ENCODE measurements around the gene C13orf46. TPM values are rescaled to one million over a fixed set of nuclear protein-coding genes. Genes with fewer than 3 reads are reported as not detected.

The C13orf46 gene
- total RNA-seq, 6 experiments from 2014 or later, result 1.4 to 2.5 (median 2.0) TPM

DNA sequence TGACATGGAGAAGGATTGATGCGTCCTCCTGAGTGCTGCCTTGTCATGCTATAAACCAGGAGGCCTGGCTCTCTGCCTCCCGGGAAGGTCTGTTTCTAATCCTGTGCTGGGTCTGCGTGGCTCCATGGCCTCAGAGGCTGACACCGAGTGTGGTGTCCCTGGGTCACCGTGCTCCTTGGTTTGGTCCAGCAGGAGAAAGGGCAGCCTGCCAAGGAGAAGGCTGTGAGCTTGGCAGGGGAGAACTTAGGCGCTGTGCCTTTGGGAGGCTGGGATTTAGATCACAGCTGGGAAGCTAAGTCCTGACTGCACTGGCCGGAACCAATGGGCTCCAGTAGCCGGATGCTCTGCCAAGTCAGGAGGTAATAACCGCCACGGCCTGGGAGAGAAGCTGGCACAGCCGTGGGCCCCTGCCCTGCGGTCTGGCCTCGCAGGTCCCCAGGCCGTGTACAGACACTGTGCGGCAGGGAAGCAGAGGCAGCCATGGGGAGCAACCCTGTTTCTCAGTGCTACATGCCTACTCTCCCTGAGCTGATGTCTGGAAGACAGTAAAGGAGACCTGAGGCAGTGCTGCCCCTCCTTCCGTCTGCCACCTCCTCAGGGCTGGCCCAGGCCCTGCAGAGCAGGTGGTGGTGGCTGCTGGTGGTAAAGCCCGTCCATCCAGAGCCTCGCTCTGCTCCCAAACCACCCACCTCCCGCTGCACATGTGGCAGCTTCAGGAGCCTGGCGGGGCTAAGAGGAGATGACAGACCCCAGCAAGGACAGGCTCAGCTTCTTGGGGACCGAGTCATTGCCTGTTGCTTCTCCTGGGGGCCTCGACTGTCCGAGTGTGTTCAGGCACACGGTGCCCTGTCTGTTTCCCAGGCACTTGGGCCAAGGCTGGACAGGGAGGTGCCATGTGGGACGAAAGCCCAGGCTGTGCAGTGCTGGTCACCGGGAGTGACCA lies 44.9 kb downstream of the C13orf46 start:
- H3K4me3 Mint-ChIP-seq, result peak overlapping the region; percentile 76
- DNase-seq, result peak; percentile 84
- TF ChIP-seq, protein P1, sequence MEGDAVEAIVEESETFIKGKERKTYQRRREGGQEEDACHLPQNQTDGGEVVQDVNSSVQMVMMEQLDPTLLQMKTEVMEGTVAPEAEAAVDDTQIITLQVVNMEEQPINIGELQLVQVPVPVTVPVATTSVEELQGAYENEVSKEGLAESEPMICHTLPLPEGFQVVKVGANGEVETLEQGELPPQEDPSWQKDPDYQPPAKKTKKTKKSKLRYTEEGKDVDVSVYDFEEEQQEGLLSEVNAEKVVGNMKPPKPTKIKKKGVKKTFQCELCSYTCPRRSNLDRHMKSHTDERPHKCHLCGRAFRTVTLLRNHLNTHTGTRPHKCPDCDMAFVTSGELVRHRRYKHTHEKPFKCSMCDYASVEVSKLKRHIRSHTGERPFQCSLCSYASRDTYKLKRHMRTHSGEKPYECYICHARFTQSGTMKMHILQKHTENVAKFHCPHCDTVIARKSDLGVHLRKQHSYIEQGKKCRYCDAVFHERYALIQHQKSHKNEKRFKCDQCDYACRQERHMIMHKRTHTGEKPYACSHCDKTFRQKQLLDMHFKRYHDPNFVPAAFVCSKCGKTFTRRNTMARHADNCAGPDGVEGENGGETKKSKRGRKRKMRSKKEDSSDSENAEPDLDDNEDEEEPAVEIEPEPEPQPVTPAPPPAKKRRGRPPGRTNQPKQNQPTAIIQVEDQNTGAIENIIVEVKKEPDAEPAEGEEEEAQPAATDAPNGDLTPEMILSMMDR (IDR thresholded peaks at IDR 0.05), result no peak
- peak overlapping the region; percentile 95 for H3K27ac Mint-ChIP-seq
- H3K9me3 Mint-ChIP-seq, result peaks cover 4% of the 10 kb centered on the region; the same call in 1 of the 2 replicates
- peaks cover 38% of the 10 kb centered on the region for H3K36me3 Mint-ChIP-seq (ENCODE audit: low read depth)
- peaks cover 6% of the 10 kb centered on the region for H3K27me3 Mint-ChIP-seq (ENCODE audit: insufficient read depth)
- H3K4me1 Mint-ChIP-seq (ENCODE audit: low read depth), result peaks cover 54% of the 10 kb centered on the region

DNA sequence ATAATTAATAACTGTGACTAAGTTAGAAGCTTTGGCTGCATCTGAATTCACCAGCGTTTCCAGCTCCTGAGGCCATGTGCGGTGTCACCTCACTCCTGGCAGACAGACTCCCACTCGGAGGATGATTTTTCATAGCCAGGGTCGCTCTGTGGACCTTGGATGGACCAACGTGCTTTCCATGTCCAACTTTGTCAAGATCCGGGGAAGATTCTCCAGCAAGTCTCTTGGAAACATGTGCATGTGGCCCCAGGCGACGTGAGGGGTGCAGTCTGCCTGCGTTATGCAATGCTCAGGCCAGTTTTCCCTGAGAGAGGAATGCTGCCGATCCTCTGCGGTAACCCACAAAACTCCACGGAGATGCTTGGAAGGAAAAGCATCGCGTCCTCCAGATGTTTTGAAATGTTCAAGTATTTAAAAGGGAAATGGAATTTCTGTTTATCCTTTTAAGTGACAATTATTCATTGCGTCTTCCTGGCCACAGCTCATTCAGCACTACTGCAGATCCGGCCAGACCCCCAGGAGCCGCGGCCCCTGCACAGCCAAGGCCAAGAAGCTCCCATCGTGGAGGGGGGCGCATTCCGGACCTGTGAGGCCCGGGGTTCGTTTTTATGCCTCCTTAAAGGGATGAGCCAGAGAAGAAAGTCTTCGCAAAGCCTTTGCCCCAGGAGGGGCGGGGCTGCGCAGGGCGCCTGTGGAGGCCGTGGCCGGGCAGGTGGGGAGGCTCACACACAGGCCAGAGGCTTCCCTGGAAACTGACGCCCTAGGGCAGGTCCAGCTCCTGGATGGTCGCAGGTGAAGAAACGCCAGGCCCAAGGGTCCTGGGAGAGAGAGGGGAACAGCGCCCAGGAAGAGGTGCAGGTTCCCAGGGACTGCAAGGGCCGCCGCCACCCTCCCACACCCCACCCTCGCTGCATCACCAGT lies 46.0 kb downstream of the C13orf46 start:
- H3K27ac Mint-ChIP-seq, result peak overlapping the region; percentile 95
- peaks cover 54% of the 10 kb centered on the region for H3K4me1 Mint-ChIP-seq (ENCODE audit: low read depth)
- peak; percentile 98 for DNase-seq
- TF ChIP-seq, protein P1 (IDR thresholded peaks at IDR 0.05), result no peak
- peaks cover 8% of the 10 kb centered on the region; the same call in 1 of the 2 replicates for H3K9me3 Mint-ChIP-seq
- peak overlapping the region; percentile 76 for H3K4me3 Mint-ChIP-seq
- peaks cover 6% of the 10 kb centered on the region for H3K27me3 Mint-ChIP-seq (ENCODE audit: insufficient read depth)
- H3K36me3 Mint-ChIP-seq (ENCODE audit: low read depth), result peaks cover 42% of the 10 kb centered on the region

DNA sequence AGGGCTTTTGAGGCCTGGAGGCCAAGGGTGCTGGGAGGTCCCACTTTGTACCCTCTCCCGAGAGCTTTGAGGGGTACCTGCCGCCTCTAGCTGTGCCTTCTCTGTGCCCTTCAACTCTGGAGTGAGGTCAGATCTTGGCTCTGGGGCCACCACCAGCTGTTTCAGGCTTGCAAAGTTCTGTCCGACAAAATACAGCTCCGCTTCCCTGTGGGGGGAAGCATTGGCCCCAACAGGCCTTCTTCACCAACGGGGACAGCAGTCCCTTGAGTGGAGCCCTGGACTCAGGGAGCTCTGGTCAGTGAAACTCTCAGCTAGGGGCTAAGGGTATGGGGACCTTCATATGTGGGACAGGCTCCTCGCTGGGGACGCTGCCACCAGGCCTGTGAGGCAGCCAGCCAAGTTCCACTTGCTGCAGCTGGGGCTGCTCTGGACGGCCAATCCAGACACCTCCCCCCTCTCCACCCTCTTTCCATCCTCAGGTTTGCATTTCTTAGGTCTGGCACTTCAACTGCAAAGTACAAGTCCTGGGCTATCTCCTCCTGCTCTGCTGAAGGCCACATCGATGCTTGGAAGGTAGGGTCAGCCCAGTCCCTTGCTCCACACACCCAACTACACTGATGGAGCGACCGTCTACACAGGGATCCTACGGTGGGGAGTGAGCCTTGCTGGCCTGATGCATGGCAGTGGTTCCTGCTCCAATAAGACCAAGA lies 46.8 kb downstream of the C13orf46 start:
- Mint-ChIP-seq H3K4me1 (ENCODE audit: low read depth) (peaks cover 54% of the 10 kb centered on the region), H3K36me3 (ENCODE audit: low read depth) (peaks cover 45% of the 10 kb centered on the region), H3K27me3 (ENCODE audit: insufficient read depth) (peaks cover 7% of the 10 kb centered on the region), H3K4me3 (peak overlapping the region; percentile 72), H3K27ac (peak overlapping the region; percentile 95), H3K9me3 (peaks cover 16% of the 10 kb centered on the region)
- DNase-seq, result no peak
- TF ChIP-seq, protein P1 (IDR thresholded peaks at IDR 0.05), result no peak

DNA sequence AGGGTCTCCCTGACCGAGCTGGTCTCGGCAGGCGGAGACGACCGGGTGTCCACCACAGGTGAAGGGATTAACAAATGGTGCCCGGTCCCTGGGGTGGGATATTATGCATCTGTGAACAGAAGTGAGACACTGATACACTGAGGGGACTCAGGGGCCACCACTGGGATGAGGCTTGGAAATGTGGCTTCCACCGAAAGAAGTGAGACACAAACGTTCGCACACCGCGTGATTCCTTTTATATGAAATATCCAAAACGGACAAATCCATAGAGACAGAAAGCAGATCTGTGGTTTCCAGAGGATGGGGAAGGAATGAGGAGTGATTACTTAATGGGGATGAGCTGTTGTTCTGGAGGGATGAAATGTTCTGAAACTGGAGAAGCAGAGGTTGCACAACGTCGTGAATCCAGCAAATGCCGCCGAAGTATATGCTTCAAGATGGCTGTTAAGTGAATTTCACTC lies 47.5 kb downstream of the C13orf46 start:
- H3K4me1 Mint-ChIP-seq (ENCODE audit: low read depth), result peaks cover 46% of the 10 kb centered on the region
- peak overlapping the region; percentile 41; the same call in 1 of the 2 replicates for H3K4me3 Mint-ChIP-seq
- TF ChIP-seq, protein P1 (IDR thresholded peaks at IDR 0.05), result no peak
- DNase-seq, result peak; percentile 61
- H3K27ac Mint-ChIP-seq, result peak overlapping the region; percentile 95
- H3K36me3 Mint-ChIP-seq (ENCODE audit: low read depth), result peaks cover 50% of the 10 kb centered on the region
- peaks cover 24% of the 10 kb centered on the region for H3K9me3 Mint-ChIP-seq
- peaks cover 7% of the 10 kb centered on the region for H3K27me3 Mint-ChIP-seq (ENCODE audit: insufficient read depth)
